Choroid plexus epithelial cell (primary cell): ENCODE results near the gene SMG5.
"Not testable (repeated sequence)": the region's sequence is repeated elsewhere in the genome, so short reads cannot be mapped to it uniquely, and the experiment has no call there.

ENCODE experiments used
- DNase-seq: peaks from one replicate; pipeline ENCODE4 v3.0.0-alpha.2; 2010; ENCODE audit warnings: low read depth
- H3K4me3 ChIP-seq: 2 replicates; pipeline ENCODE4 v1.5.1; 2011; ENCODE audit warnings: low read depth, mild to moderate bottlenecking, control low read depth, low read length, moderate library complexity
- TF ChIP-seq, protein P1 (sequence below): conservative IDR thresholded peaks from 2 replicates; pipeline ENCODE4 v1.5.1; 2011; ENCODE audit warnings: low read depth, mild to moderate bottlenecking, control low read depth, inconsistent platforms, low read length, moderate library complexity

SMG5 gene

DNA sequence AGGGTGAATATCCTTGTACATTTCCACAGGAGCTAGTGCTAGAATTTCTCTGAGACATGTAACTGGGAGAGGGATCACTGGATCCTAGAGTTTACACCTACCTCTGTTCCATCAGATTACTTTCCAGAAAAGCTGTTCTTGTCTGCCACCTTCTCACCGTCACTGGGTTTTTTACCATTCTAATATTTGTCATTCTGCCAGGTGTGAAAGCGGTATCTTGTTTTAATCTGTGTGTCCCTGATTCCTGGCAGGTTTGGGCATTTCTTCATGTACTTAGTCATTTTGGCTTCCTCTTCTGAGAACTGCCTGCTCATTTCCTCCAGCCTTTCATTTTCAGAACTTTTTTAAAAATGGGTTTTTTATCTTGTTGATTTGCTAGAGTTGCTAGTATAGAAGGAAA is 64.8 kb downstream of the SMG5 start:
- DNase-seq = peak; percentile 23
- no peak overlapping the region for H3K4me3 ChIP-seq
- TF ChIP-seq, protein P1, sequence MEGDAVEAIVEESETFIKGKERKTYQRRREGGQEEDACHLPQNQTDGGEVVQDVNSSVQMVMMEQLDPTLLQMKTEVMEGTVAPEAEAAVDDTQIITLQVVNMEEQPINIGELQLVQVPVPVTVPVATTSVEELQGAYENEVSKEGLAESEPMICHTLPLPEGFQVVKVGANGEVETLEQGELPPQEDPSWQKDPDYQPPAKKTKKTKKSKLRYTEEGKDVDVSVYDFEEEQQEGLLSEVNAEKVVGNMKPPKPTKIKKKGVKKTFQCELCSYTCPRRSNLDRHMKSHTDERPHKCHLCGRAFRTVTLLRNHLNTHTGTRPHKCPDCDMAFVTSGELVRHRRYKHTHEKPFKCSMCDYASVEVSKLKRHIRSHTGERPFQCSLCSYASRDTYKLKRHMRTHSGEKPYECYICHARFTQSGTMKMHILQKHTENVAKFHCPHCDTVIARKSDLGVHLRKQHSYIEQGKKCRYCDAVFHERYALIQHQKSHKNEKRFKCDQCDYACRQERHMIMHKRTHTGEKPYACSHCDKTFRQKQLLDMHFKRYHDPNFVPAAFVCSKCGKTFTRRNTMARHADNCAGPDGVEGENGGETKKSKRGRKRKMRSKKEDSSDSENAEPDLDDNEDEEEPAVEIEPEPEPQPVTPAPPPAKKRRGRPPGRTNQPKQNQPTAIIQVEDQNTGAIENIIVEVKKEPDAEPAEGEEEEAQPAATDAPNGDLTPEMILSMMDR = no peak

DNA sequence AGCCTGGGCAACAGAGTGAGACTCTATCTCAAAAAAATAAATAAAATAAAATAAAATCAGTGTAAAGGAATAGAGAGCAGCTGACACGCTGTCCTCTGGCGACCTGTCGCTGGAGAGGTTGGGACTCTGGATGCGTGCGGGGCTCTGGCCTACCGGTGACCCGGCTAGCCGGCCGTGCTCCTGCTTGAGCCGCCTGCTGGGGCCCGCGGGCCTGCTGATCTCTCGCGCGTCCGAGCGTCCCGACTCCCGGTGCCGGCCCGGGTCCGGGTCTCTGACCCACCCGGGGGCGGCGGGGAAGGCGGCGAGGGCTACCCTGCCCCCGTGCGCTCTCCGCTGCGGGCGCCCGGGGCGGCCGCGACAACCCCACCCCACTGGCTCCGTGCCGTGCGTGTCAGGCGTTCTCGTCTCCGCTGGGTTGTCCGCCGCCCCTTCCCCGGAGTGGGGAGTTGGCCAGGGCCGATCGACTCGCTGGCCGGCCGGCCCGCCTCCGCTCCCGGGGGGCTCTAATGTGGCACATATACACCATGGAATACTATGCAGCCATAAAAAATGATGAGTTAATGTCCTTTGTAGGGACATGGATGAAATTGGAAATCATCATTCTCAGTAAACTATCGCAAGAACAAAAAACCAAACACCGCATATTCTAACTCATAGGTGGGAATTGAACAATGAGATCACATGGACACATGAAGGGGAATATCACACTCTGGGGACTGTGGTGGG is 66.1 kb downstream of the SMG5 start:
- DNase-seq = peak; percentile 58
- H3K4me3 ChIP-seq = not testable (repeated sequence)

DNA sequence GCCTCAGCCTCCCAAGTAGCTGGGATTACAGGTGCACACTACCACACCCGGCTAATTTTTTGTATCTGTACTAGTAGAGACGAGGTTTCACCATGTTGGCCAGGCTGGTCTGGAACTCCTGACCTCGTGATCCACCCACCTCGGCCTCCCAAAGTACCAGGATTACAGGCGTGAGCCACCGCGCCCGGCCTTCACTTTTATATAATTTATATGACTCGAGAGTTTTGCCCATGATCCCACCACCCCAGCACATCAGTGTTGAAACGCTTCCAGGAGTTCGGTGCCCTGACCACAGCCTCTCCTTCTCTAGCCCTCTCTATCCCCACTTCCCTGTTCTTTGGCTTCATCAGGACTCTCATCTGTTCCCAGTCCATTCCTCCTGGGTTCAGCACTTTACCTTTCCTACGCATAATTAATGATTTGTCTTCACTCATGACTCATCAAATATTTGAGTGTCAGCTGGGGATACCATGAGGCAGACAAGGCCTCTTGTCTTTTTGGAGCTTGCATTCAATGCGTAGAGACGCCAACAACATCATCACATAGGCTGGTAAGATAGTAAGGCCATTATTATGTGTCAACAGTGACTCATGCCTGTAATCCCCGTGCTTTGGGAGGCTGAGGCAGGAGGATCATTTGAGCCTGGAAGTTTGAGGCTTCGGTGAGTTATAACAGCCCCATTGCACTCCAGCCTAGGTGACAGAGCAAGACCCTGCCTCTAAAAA is 68.4 kb downstream of the SMG5 start:
- TF ChIP-seq, protein P1 = no peak
- peak; percentile 13 for DNase-seq

DNA sequence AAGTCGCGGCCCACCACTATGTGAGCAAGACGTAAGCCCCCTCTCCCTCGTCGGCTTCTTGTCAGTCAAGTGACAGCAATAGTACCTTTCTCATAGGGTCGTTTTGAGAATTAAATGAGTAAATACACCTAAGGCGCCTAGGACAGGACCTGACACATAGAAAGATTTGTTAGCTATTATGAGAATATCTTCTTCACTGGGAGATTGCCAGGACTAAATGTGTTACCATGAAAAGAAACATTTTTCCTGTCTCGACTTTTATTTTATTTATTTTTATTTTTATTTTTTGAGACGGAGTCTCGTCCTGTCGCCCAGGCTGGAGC is 69.0 kb downstream of the SMG5 start:
- TF ChIP-seq, protein P1 = no peak
- H3K4me3 ChIP-seq = peak overlapping the region; percentile 74
- no peak for DNase-seq

More for the DNA sequence above, 68.4 kb downstream of the SMG5 start:
- H3K4me3 ChIP-seq = peak overlapping the region; percentile 74

DNA sequence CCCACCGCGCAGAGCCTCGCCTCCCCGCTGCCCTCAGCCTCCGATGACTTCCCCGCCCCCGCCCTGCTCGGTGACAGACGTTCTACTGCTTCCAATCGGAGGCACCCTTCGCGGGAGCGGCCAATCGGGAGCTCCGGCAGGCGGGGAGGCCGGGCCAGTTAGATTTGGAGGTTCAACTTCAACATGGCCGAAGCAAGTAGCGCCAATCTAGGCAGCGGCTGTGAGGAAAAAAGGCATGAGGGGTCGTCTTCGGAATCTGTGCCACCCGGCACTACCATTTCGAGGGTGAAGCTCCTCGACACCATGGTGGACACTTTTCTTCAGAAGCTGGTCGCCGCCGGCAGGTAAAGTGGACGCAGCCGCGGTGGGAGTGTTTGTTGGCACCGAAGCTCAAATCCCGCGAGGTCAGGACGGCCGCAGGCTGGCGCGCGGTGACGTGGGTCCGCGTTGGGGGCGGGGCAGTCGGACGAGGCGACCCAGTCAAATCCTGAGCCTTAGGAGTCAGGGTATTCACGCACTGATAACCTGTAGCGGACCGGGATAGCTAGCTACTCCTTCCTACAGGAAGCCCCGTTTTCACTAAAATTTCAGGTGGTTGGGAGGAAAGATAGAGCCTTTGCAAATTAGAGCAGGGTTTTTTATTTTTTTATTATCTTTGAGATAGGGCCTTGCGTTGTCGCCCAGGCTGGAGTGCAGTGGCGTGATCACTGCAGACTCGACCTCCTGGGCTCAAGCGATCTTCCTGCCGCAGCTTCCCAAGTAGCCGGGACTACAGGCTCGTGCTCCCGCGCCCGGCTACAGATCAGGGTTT is 69.6 kb downstream of the SMG5 start, which contains the start of gene PMF1:
TSS of gene PMF1 (plus strand) at position 175 of the 811 bp plus-strand sequence. CDS start at position 184, 9 bp downstream.
- TF ChIP-seq, protein P1 = peak; percentile 1
- peak; percentile 97 for DNase-seq
- peak within 1 kb of the TSS; percentile 74 for H3K4me3 ChIP-seq

DNA sequence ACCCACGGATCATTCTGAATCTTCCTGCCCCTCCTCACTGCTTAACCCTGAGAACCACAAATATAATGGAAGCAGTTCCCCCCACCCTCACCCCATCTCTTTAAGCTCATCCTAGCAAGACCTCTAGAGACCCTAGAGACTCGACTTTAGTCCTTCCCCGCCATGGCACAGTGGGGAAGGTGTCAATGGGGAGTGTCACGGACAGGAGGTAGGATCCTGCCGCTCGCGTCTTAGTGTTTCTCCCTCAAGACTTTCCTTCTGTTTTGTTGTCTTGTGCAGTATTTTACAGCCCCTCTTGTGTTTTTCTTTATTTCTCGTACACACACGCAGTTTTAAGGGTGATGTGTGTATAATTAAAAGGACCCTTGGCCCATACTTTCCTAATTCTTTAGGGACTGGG is 70.5 kb downstream of the SMG5 start:
- no peak overlapping the region for H3K4me3 ChIP-seq
- TF ChIP-seq, protein P1 = no peak
- no peak for DNase-seq

DNA sequence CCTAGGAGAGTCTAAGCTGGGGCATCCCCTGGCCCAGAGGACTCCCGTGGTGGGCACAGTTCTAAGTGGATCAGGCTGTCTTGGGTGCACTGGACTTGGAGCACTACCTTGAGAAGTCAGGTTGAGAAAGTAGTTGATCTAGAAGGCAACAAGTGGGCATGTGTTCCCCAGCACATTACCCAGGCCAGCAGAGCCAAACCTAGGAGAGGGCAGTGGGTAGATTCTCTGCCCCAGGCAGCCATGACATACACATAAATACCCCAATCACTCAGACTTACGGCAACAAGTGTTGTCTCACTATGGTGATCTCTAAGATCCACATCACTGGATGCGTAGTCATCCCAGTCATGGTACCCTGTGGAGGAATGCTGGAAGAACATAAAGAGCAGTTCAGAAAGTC is 71.4 kb downstream of the SMG5 start:
- no peak for DNase-seq
- TF ChIP-seq, protein P1 = no peak
- no peak overlapping the region for H3K4me3 ChIP-seq
